ENCODE results near the gene CCZ1. TPM values are rescaled to one million over a fixed set of nuclear protein-coding genes. Genes with fewer than 3 reads are reported as not detected.
A peak's percentile ranks its signal among the peaks of the same experiment; 100 is the strongest.
"Not testable (repeated sequence)": the region's sequence is repeated elsewhere in the genome, so short reads cannot be mapped to it uniquely, and the experiment has no call there.

CCZ1 gene
- 55.5 TPM for polyA plus RNA-seq (ENCODE audit: insufficient read length)

DNA sequence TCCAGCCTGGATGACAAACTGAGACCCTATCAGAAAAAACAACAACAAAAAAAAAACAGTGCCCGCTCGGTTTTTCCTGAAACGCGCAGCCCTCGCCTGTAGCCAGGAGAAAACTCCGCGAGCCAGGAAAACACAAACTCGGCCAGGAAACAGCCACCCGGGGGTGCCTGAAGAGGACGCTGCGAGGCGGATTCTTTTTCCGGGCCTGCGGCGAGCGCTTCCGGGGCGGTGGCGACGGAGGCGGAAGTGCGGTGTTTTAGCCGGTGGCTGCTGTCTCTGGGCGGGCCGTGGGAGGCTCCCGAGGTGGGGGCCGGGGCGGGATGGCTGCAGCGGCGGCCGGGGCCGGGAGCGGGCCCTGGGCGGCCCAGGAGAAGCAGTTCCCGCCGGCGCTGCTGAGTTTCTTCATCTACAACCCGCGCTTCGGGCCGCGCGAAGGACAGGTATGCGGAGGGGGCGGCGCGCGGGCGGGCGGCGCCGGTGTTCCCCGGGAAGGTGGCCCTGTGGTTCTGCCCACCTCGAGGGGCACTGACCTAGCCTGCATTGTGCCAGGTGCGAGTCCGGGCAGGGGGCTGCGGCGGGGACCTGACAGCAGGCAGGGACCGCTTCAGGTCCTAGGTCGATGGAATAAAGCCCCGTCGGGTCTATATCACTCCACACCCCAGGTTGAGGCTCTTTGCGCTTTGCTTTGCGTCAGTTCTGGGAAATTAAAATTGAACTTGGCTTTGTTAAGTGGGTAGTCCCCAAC, at the start of gene CCZ1:
TSS of gene CCZ1 (plus strand) at position 254 of the 745 bp plus-strand sequence. CDS start at position 321, 67 bp downstream.
- DNase-seq (ENCODE audit: low read depth) = peak; percentile 8

DNA sequence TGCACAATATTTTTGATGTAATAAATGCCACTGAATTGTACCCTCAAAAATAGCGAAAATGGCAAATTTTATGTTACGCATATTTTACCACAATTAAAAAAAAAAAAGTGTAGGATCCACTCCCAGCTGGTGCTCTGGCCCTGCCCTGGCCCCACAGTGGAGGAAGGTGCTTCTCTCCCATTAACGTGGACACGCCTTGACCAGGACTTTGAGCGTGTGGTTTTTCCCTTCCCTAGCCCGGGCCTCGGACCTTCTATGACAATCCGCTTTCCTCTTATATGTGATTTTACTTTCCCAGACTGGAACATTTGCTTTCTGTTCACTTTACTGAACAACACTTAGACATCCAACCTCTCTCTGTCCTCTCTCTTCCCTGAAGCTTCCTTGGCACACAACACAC, 47.6 kb upstream of the CCZ1 start:
- DNase-seq (ENCODE audit: low read depth) = no peak

DNA sequence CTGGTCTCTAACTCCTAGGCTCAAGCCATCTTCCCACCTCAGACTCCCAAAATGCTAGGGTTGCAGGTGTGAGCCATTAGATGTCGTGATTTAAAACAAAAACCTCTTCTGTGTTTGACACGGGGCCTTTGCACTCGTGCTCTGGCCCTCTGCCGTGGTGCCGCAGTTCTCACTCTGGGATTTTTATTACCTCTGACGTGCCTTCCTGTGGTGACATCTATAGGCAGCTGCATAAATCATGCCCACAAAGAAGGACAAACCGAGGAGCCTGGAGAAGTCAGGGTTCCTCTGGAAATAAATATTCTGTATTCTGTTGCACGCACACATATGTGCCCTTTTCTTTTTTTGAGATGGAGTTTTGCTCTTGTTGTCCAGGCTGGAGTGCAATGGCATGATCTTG, 43.8 kb upstream of the CCZ1 start:
- DNase-seq (ENCODE audit: low read depth) = no peak

DNA sequence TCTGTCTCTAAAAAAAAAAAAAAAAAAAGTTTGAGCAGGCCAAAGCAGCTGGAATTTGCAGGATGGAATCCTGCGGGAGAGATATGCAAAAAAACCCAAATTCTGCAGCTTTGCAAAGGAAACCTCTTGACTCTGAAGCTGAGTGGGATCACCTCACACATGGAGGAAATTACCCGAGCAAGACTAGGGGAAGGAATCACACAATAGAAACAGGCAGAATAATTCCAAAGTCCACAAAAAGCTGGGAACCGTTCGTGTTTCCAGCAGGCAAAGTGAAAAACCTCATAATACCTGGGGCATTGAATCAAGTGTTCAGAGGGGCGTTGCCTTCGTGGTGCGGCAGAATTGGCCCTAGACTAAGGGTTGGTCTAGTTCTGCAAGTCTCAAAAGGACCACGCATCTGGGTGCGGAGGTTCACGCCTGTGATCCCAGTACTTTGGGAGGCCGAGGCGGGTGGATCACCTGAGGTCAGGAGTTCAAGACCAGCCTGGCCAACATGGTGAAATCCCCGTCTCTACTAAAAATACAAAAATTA, 41.4 kb upstream of the CCZ1 start:
- not testable (repeated sequence) for DNase-seq (ENCODE audit: low read depth)

DNA sequence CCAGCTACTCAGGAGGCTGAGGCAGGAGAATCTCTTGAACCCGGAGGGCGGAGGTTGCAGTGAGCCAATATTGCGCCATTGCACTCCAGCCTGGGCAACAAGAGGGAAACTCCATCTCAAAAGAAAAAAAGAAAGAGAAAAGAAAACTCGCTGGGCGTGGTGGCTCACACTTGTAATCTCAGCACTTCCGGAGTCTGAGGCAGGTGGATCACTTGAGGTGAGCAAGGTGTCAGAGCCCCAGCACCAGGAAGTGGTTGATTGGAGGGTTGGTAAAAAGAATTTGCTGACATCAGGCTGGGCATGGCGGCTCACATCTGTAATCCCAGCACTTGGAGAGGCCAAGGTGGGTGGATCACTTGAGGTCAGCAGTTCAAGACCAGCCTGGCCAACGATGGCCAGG, 40.0 kb upstream of the CCZ1 start:
- not testable (repeated sequence) for DNase-seq (ENCODE audit: low read depth)

DNA sequence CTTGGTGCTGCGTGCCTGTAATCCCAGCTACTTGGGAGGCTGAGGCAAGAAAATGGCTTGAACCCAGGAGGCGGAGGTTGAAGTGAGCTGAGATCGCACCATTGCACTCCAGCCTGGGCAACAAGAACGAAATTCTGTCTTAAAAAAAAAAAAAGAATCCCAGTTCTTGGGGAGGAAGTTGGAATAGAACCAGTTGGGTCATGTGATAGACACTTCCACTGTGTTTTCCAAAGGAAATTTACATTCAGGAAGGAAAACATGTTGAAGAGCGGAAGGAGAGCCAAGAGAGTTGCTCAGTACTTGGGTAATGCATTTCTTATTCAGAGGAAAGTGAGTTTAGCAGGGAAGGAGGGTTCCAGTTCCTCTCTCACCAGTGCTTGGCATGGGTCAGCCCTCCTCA, 37.3 kb upstream of the CCZ1 start:
- not testable (repeated sequence) for DNase-seq (ENCODE audit: low read depth)

DNA sequence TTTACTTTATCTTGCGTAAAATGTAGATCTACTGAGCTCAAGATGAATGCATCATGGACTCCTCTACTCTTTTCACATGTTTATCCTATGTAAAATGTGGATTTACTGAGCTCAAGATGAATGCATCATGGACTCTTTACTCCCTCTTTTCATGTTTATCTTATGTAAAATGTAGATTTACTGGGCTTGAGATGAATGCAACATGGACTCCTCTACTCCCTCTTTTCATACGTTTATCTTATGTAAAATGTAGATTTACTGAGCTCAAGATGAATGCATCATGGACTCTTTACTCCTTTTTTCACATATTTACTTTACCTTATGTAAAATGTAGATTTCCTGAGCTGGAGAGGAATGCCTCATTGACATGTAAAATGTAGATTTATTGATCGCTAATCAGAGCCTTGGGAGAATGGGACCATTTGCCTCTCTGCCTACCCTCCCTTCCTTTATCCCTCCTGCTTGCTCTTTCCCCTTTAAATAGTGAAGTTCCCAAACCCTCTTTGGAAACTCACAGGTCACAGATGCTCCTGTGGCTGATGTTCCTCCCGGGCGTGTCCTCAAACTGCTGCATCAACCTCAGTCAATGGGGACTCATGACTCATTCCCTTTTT, 35.7 kb upstream of the CCZ1 start:
- not testable (repeated sequence) for DNase-seq (ENCODE audit: low read depth)

DNA sequence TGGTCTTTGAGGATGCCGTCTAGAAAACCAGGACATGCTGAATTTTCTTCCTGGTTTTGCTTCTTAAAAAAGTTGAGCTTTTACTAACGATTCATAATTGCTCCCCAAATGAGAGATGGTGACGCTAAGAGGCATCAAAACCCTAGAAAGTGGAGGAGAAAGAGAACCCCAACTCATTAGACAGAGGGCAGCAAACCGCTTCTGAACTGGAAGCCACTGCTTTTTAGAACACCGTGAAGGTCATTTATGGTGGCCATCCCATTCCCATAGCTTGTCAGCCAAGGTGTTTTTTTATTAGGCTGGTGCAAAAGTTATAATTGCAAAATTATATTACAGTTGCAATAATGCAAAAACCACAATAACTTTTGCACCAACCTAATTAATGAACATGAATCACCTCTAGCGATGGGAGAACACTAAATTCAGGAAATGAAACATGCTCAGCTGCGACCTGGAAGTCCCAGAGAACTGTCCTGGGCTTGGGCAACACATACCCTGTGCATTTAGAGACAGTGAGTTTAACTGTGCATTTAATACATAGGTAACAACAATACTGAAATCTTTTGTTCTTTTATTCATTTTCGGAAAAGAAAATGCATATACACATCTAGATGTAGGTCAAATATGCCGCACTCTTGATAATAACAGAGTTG, 33.1 kb upstream of the CCZ1 start:
- DNase-seq (ENCODE audit: low read depth) = not testable (repeated sequence)

DNA sequence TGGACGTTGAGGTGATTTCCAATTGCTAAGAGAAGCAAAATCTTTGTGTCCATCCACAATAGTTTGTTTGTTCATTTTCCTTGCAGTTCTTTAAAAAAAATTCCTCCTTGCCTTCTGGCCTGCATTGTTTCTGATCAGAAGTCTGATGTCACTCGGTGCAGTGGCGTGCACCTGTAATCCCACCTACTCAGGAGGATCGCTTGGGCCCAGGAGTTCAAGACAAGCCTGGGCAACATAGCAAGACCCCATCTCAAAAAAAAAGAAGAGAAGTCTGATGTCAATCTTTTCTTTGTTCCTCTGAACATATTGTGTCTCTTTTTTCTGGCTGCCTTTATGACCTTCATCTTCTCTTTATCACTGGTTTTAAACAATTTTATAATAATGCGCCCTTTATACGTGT, 31.5 kb upstream of the CCZ1 start:
- DNase-seq (ENCODE audit: low read depth) = no peak

DNA sequence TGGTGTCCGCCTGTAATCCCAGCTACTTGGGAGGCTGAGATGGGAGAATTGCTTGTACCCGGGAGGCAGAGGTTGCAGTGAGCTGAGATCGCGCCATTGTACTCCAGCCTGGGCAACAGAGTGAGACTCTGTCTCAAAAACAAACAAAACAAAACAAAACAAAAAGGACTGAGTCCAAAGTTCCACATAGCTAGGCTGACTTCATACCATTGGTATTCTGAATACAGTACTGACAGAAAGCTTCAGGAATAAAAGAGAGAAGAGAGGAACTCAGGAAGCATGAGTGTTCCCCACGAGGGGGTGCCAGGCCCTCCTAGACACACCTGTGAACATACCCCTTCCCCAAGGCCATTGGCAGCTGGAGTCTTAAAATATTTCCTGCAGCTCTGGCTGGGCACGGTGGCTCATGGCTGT, 29.6 kb upstream of the CCZ1 start:
- not testable (repeated sequence) for DNase-seq (ENCODE audit: low read depth)

DNA sequence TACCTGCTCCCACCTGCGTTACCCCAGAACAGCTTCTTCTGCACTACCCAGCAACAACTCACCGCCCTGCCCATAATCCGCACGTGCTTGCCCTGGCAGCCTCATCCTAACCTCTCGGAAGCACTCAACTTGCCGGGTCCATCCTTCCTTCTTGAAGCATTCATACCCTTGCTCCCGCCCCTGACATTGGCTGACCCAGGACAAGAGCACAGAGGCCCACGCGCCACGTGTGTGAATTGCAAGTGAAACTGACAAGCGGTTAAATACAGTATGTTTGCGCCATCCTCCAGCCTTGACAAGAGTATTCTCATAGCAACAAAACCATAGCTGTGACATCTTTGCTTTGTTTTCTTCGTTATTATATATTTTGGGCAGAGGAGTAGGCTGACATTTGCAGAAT, 28.8 kb upstream of the CCZ1 start:
- no peak for DNase-seq (ENCODE audit: low read depth)

DNA sequence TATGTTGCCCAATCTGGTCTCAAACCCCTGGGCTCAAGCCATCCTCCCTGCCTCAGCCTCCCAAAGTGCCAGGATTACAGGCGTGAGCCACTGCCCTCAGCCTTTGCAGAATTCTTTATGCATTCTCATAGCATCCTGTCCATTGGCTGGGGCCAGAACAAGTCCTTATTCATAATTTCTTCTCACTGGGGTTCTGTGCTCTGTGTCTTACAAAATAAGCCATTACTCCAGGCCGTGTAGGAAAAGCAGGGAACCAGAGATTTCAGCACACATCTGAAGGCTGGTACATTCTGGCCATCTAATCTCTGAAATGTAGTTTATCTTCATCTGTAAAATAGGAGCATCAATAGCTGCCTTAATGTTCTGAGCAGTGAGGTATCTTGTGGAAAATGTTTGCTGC, 28.2 kb upstream of the CCZ1 start:
- DNase-seq (ENCODE audit: low read depth) = no peak

DNA sequence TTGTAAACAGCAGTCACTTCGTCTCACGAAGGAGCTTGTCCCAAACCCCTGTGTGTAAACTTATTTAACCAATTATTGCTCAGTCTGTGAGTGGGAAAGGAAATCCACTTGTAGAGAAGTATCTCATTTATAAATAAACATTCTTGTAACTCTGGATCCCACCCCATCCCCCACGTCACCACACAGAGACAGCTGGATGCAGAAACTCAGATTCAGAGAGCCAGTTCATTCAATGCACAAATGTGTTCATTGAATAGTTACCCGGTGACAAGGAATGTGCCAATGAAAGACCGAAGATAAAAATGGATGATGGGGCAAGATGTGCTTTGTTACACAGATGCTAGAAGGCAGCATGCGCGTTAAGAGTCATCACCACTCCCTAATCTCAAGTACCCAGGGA, 26.2 kb upstream of the CCZ1 start:
- DNase-seq (ENCODE audit: low read depth) = no peak

DNA sequence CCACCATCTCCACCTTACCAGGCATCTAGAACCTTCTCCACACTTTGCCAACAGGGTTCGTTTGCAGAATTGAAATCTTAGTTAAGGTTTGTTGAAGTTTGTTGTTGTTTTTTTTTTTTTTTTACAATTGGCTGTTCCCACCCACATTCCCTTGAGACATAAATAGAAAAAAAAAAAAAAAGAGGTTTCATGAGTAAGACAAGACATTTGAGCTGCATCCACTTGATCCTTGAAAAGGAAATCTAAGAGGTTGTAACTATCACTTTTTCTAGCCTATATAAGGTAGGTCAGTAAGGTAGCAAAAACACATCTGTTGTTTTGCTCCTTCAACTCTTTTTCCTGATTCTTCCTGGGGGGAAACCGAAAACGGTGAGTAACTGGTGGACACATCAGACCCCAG, 18.9 kb upstream of the CCZ1 start:
- DNase-seq (ENCODE audit: low read depth) = not testable (repeated sequence)

DNA sequence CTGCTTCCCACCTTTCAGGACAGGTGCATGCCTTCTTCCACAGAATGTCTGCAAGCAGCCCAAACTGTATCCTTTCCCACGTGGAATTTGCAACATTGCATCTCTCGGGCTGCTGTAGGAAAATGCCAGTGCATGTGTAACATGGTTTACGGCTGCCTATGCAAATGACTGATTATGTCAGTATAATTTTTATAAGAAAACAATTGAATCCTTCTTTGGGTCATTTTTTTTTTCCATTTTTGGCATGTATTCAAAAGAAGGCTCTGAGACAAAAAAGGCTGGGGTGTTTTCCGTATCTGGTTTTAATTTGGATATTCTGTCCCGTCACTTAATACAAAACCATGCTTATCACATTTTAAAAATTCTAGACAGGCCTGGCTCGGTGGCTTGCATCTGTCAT, 18.4 kb upstream of the CCZ1 start:
- DNase-seq (ENCODE audit: low read depth) = not testable (repeated sequence)

DNA sequence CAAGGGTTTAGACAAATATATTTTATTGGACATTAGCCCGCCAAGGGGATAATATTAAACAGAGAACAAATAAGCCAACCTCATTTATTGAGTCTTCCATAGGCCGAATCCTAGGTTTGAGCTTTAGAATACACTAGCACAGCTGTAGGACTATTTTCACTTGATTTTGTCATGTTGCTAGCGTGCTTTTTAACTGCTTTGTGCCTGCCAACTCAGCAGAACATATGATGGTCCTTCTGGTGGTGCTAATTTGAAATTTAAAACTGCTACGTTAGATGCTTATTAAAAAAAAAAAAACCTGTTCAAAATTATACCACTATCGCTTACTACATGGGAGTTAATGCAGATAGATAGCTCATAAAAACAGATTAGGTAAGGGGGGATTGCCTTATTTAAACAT, 14.1 kb upstream of the CCZ1 start:
- not testable (repeated sequence) for DNase-seq (ENCODE audit: low read depth)

DNA sequence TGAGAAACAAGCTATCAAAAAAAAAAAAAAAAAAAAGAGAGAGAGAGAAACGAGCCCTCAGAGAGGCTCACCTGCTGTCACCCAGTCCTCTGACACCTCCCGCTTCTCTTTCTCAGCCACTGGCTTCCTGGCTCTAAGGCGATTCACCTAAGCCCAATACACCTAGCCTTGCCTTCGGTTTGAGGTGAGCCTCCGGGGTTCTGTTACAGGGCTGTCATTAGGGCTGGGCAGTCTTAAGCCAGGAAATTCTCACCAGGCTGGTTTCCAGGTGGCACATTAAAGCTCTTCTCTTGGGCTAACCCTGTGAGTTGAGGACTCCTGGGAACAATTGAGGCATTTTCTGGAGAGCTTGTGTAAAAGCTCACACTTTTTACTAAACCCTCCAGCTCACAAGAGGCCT, 10.5 kb upstream of the CCZ1 start:
- not testable (repeated sequence) for DNase-seq (ENCODE audit: low read depth)

DNA sequence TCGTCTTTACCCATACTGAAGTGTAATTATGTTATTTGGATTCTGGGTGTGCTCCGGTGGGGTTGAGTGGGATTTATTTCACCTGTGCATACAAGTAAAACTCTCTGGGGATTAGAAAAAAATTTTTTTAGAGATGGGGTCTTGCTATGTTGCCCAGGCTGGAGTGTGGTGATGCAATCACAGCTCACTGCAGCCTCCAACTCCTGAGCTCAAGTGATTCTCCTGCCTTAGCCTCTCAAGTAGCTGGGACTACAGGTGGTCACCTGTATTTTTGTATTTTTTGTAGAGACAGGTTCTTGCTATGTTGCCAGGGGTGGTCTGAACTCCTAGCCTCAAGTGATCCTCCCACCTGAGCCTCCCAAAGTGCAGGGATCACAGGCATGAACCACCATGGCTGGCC, 8.3 kb upstream of the CCZ1 start:
- DNase-seq (ENCODE audit: low read depth) = not testable (repeated sequence)

DNA sequence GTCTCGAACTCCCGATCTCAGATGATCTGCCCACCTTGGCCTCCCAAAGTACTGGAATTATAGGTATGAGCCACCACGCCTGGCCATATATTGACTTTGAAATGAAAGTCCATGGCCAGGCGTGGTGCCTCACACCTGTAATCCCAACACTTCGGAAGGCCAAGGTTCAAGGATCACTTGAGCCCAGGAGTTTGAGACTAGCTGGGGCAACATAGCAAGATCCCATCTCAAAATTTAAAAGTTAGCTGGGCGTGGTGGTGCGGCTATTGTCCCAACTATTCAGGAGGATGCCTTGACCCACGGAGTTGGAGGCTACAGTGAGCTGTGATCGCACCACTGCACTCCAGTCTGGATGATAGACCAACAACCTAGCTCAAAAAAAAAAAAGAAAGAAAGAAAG, 6.0 kb upstream of the CCZ1 start:
- DNase-seq (ENCODE audit: low read depth) = no peak

DNA sequence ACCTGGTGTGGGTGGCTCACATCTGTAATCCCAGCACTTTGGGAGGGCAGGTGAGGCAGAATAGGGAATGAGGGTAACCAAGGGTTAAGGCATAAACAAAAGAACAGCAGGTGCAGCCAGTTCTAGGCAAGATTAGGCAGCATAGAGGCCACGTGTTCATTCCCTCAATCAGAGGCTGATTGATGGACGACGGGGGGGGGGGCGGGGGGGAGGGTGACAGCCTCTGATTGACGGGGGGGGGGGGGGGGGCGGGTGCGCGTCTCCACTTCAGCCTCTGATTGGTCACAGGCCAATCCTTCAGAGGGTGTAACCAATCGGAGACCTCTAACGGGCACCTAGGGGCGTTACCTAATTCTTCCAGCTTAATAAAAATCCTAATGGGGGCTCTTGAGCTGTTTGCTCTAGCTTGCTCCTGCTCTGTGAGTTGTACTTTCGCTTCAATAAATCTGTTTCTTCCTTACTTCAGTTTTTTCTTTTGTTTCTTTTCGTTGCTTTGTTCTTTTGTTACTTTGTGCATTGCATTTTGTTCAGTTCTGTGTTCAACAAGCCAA, 1.1 kb upstream of the CCZ1 start:
- DNase-seq (ENCODE audit: low read depth) = not testable (repeated sequence)

DNA sequence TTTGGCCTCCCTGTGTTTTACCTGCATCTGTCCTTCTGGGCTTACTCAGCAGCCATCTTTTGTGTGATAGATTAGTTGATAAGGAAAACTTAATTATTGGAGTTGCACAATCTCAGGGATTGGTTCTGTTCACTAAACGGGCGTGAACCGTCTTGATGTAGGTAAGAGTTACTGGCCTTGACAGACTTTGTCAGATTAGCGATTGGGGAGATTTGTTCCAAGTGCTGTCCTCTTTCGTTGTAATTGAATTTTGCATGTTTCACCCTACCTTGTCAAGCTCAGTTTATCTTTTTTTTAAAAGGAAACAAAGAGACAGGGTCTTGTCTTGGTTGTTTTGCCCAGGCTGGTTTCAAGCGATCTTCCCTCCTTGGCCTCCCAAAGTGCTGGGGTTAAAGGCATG, 4.5 kb downstream of the CCZ1 start:
- DNase-seq (ENCODE audit: low read depth) = not testable (repeated sequence)

DNA sequence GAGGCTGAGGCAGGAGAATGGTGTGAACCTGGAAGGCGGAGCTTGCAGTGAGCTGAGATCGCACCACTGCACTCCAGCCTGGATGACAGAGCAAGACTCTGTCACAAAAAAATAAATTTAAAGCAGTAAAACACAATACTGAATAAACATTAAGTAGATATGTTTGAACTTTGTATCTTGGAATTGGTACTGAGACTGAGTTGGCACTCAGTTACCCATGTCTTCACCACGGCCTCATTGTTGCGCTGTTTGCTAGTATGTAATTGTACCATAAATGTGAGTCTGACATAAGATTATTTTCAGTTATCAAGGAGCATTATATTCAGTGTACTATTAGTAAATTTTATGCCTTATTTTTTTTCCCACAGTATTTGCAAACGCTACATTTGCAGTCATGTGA, 6.2 kb downstream of the CCZ1 start:
- DNase-seq (ENCODE audit: low read depth) = not testable (repeated sequence)

All from forelimb muscle (tissue), 1 donor.